Inferior parietal cortex (tissue), 1 donor: Measurements from ENCODE around the gene MUCL3.
"Not testable (repeated sequence)": the region's sequence is repeated elsewhere in the genome, so short reads cannot be mapped to it uniquely, and the experiment has no call there.

Source experiments
- DNase-seq: peaks from one replicate; pipeline ENCODE4 v3.0.0-alpha.2; 2016; ENCODE audit errors: extremely low spot score

Gene MUCL3, protein sequence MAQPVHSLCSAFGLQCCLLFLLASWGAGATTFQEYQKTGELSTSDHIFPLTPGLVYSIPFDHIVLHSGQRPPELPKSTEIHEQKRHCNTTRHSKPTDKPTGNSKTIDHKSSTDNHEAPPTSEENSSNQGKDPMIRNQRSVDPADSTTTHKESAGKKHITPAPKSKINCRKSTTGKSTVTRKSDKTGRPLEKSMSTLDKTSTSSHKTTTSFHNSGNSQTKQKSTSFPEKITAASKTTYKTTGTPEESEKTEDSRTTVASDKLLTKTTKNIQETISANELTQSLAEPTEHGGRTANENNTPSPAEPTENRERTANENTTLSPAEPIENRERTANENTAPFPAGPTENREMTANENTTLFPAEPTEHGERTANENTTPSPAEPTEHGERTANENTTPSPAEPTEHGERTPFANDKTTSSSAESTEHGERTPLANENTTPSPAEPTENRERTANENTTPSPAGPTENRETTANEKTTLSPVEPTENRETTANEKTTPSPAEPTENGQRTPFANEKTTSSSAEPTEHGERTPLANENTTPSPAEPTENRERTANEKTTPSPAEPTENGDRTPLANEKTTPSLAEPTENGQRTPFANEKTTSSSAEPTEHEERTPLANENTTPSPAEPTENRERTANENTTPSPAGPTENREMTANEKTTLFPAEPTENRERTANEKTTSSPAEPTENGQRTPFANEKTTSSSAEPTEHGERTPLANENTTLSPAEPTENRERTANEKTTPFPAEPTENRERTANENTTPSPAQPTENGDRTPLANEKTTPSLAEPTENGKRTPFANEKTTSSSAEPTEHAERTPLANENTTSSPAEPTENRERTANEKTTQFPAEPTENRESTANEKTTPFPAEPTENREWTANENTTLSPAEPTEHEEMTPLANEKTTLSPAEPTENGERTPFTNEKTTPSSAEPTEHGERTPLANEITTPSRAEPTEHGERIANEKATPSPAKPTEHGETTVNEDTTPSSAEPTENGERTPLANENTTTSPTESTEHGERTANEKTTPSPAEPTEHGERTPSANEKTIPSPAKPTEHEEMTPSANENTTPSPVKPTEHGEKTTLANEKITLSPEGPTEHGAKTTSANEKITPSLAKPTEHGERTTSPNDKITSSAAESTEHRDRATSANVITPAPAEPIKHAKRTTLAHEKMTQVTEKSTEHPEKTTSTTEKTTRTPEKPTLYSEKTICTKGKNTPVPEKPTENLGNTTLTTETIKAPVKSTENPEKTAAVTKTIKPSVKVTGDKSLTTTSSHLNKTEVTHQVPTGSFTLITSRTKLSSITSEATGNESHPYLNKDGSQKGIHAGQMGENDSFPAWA (N-terminal part only)

GRCh38 chr6:30940361-30940986, at the start of gene MUCL3:
Gene MUCL3, plus strand, starts transcription at chr6:30940973. Its CDS starts 27 bp downstream, at chr6:30941000.
- DNase-seq: no peak

GRCh38 chr6:30891450-30891723, 49.4 kb upstream of the MUCL3 start:
- DNase-seq: no peak

DNA sequence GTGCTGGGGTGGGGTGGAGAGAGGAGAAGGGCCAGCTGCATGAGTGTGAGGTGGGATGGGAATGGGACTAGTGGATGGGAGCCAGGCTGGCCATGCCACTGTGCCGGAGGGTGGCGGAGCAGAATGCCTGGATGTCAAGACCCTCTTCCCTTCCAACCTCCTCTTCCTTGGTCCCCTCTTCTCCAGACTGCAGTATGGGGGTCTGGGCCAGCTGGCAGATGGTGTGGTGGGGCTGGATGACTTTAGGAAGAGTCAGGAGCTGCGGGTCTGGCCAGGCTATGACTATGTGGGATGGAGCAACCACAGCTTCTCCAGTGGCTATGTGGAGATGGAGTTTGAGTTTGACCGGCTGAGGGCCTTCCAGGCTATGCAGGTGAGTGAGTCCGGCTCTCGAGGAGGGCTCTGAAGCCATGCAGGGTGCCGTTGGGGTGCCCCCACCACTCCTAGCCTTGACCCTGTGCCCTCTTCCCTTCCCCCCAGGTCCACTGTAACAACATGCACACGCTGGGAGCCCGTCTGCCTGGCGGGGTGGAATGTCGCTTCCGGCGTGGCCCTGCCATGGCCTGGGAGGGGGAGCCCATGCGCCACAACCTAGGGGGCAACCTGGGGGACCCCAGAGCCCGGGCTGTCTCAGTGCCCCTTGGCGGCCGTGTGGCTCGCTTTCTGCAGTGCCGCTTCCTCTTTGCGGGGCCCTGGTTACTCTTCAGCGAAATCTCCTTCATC, 48.8 kb upstream of the MUCL3 start:
- no peak for DNase-seq

DNA sequence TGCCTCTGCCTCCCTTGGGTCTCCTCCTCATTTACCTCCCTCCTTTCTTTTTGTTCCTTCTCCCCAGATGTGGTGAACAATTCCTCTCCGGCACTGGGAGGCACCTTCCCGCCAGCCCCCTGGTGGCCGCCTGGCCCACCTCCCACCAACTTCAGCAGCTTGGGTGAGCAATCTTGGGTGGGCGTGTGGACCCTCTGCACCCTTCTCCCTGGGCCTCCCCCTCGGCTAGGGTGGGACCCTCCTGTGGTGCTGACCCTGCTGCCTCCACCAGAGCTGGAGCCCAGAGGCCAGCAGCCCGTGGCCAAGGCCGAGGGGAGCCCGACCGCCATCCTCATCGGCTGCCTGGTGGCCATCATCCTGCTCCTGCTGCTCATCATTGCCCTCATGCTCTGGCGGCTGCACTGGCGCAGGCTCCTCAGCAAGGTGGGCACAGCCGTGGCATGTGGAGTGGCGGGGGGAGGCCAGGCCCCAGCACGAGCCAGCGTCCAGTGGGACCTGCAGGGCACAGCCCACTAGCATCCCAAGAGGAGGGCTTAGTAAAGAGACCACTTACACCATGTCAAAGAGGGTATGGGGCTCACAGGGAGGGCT, 47.7 kb upstream of the MUCL3 start:
- DNase-seq: no peak

DNA sequence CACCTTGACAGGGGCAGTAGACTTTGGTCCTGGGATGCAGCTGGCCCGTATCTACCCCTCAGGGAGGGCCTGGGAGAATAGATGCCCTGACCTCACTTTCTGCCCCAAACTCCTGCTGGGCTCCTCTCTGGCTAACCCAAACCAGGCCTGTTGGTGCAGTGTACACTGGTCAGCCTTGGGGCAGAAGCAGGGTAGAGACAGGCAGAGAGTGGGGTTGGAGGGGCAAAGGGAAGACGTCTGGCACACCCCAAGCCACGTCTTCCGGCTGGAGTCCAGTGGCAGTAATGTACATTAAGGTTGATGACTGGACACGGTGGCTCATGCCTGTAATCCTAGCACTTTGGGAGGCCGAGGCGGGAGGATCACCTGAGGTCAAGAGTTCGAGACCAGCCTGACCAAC, 47.1 kb upstream of the MUCL3 start:
- no peak for DNase-seq

DNA sequence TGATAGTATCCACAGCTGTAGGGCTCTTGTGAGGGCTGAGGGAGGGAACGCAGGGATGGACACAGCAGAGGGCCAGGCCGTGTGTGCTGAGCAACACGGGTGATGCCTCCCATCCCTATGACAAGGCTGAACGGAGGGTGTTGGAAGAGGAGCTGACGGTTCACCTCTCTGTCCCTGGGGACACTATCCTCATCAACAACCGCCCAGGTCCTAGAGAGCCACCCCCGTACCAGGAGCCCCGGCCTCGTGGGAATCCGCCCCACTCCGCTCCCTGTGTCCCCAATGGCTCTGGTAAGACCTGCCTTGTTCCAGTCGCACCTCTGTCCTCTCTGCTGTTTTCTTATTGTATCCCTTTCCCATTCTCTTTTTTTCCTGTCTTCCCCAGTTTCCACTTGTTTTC, 46.4 kb upstream of the MUCL3 start:
- DNase-seq: no peak

- no peak for DNase-seq
Measured at GRCh38 chr6:30894935-30895334, 45.8 kb upstream of the MUCL3 start.

- DNase-seq: no peak
Measured at GRCh38 chr6:30895343-30895742, 45.4 kb upstream of the MUCL3 start.

GRCh38 chr6:30896541-30896940, 44.2 kb upstream of the MUCL3 start:
- no peak for DNase-seq

DNA sequence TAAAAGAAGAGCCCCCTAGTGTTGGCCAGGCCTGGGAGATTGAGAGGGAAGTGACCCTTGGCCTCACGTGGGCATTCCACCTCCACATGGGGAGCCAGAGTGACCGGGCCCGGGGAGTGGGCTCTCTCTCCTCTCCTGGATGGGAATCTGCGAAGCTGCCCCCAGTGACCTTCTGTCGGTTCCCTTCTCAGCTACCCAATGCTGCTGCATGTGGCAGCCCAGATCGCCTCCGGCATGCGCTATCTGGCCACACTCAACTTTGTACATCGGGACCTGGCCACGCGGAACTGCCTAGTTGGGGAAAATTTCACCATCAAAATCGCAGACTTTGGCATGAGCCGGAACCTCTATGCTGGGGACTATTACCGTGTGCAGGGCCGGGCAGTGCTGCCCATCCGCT, 42.9 kb upstream of the MUCL3 start:
- DNase-seq: no peak

- DNase-seq: no peak
Measured at GRCh38 chr6:30898750-30899360, 41.9 kb upstream of the MUCL3 start.

GRCh38 chr6:30900863-30901417, 39.8 kb upstream of the MUCL3 start:
- no peak for DNase-seq

- DNase-seq: no peak
Measured at GRCh38 chr6:30901436-30901835, 39.3 kb upstream of the MUCL3 start.

- not testable (repeated sequence) for DNase-seq
Measured at GRCh38 chr6:30902196-30902595, 38.6 kb upstream of the MUCL3 start.

- DNase-seq: no peak
Measured at GRCh38 chr6:30902709-30903108, 38.1 kb upstream of the MUCL3 start.

GRCh38 chr6:30903236-30903635, 37.5 kb upstream of the MUCL3 start:
- no peak for DNase-seq

DNA sequence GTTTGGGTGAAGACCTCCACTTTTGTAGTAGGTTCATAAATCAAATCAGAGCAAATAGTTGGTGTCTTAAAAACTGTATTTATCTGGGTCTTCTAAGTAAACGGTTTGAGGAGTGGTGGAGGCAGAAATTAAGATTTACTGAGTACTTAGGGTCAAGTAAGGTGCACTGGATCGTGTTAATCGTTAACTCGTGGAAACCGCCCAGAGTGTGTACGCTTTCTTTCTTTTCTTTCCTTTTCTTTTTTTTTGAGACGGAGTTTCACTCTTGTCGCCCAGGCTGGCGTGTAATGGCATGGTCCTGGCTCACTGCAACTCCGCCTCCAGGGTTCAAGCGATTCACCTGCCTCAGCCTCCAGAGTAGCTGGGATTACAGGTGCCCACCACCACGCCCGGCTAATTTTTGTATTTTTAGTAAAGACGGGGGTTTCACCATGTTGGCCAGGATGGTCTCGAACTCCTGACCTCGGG, 33.4 kb upstream of the MUCL3 start:
- not testable (repeated sequence) for DNase-seq

DNA sequence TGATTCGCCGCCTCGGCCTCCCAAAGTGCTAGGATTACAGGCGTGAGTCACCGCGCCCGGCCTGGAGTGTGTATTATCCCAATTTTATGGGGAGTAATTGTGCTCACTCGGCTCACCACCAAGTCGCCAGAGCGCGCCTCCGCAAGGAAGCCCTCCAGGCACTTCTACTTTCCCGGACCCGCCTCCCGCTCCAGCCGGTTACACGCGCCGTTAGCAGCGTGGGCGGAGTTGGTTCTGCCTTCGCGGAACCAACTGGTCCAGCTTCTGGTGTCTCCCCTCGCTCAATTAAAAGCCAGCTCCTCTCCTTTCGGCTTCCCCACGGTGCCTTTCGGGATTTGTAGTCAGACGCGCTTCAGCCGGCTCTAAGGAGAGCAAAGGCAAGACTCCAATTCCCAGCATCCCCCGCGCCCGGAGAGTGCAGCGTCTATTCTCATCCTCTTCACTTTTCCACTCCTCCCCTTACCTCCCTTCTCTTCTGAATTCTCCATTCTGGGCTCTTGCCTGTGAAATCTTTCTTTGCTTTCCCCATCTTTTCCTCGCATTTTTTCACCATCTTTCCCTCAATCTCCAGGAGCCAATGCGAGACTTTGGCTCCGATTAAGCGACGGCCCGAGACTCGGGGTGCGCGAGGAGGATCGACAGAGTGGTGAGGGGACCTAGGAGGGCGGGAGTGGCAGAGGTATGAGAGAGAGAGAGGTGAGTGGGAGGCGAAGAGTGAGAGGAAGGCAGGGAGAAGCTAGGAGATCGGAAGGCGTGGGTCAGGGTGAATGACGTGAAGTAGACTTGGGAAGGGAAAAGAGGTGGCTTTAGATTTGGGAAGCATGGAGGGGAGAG, 32.8 kb upstream of the MUCL3 start, which contains the start of gene GTF2H4:
Gene GTF2H4 (plus strand): TSS at position 450 of the 834 bp plus-strand sequence.
- DNase-seq: peak; percentile 99

- no peak for DNase-seq
Measured at GRCh38 chr6:30908700-30909099, 32.1 kb upstream of the MUCL3 start.
